Activated CD8-positive, alpha-beta memory T cell treated with anti-CD3 and anti-CD28 coated beads, Interleukin-2, amount 50 U/mL, for 4 hours (primary cell): Measurements from ENCODE around the gene ARHGEF7.

Experiments
- DNase-seq: peaks from one replicate; pipeline ENCODE4 v3.0.0-alpha.2; 2020

ARHGEF7 gene

DNA sequence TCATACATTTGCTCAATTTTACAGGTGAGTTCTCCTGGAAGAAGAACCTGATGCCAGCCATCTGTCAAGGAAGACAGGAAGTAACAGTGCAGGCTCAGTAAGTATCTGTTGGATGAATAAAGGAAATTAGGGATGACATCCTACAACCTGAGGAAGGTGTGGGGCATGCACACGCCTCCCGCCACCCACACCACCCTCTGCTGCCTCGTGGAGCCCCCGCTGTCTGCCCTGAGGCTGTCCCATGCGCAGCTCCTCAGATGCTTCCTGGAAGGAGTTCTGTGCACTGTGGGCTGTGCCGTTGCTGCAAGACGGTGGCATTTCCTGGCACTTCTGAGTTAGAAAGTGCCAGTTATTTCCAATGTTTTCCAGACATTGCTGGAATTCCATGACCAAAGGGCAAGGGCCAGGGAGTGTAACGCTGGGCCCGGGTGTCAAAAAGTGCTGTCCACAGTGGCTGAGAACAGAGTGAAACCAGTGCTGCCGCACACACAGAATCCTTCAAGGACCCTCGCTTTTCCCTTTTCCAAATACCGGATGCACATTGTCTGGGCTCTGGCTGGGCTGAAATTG lies 201.1 kb downstream of the ARHGEF7 start:
- DNase-seq: no peak

DNA sequence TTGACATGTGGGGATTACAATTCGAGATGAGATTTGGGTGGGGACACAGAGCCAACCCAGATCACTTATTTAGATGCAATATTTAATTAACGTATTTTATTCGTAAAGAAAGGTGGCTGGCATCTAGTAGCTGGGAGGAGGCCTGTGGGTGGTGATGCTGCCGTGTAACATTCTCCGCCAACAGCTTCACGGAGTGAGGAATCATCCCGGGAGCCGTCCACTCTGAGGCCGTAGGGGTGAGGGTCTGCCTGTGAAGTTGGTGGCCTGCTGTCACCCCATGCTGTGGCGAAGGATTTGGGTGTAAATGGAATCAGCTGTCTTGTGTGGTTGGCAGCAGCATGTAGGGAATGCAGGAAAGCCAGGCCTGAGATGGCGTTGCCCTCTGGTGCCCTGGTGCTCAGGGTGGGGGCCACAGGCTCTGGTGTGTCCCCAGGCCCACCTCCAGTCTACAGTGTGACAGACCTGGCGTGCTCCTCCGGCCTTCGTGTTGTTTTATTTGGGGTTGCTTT lies 202.0 kb downstream of the ARHGEF7 start:
- DNase-seq: no peak

DNA sequence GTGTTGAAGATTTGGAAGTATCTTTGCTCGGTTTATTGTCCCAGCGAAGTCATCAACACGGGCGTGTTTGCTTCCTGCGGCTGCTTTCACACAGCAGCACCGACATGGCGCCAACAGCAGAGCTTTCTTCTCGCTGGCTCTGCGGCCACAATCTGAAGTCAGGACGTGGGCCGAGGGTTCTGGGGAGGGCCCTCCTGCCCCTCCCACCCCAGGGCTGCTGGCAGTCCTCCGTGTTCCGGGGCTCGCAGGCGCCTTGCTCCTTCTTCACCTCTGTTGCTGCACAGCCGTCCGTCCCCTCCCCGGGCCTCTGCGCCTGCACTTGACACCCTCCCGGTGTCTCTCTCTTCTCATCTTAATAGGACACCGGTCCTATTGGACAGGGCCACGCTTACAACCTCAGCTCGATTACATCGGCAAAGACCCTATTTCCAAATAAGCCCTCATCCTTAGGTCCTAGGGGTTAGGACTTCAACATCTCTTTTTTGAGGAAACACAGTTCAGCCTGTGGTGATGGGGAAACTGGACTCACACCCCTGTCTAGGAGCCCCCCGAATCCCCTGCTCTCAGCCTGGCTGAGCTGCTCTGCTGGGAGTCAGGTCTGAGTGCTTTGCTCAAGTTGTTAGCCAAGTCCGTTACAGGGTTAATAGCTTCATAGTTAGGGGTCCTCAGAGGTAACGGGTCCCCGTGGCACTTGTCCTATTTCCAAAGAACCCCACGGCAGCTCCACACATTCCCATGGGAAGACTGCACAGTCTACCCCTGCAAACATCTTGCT lies 202.6 kb downstream of the ARHGEF7 start:
- DNase-seq: no peak

DNA sequence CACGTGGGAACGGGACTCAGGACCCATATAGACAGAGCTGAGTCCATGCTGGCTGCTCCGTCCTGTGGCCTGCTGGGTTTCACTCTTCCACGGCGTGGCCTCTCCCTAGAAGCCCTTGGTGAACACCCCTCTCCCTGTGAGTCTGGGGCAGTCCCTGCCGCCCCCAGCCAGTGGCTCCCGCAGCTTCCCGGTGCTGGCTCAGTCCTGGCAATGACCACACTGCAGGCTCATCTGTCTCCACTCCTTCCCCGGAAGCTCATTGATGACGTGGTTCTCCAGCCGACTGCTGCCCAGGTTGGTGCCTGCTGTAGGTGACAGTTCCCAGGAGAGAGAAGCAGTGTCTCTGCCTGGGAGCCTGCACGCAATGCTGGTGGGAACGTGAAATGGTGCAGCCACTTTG lies 203.3 kb downstream of the ARHGEF7 start:
- DNase-seq: no peak

DNA sequence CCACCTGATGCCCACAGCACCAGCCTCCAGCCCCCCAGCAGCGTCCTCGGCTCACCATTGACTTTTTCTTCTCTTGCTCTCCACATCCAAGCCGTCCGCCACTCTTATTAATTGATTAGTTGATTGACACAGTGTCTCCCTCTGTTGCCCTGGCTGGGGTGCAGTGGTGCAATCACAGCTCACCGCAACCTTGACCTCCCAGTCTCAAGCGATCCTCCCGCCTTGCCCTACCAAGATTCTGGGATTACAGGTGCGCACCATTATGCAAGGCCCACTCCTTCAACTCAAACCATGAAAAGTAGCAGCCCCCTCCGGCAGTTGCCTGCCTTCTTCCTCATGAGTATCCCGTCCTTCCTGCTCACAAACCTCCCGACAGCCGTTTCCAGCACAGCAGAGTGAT lies 204.4 kb downstream of the ARHGEF7 start:
- DNase-seq: no peak

DNA sequence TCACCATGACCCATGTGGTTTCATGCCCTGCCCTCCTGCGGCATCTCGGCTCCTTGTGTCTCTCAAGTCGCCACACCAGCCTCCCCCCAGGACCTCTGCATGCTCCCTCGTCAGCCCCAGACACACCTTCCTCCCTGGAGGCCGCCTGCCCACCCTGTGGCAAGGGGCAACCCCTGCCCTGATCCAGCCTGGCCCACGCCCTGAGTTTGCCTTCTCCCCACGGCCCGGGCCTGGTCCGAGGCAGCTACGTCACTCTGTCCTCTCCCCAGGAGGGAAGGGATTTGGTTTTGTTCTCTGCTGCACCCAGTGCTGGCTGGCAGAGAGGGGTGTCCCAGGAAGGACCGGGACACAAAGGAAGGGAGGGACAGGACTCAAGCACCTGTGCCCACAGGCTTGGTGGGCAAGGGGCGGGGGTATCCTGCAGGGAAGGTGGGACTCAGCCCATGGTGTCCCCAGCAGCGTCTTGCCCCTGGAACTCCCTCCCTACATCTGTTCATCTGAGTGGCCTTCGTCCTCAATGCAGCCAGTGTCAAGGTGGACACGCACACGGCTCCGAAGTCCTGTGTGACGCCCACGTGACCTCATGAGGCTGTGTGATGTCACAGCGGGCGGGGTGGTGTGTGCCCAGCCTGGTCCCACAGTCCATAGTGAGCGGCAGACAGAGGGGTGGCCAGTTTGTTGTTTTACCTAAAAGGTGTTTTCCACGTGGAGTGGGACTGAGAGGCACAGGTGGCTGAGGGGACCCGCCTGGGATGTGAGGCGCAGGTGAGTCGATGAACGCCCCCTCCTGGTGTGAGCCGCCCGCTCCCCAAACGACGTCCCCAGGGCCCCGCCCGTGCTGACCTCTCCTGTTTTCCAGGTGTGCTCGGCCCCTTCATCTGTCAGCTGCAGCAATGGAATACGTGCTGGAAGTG lies 205.1 kb downstream of the ARHGEF7 start, which contains the start of gene TEX29:
TEX29 (plus strand) TSS at position 645 of the 914 bp plus-strand sequence; CDS start at position 894, 249 bp downstream.
- DNase-seq: no peak

DNA sequence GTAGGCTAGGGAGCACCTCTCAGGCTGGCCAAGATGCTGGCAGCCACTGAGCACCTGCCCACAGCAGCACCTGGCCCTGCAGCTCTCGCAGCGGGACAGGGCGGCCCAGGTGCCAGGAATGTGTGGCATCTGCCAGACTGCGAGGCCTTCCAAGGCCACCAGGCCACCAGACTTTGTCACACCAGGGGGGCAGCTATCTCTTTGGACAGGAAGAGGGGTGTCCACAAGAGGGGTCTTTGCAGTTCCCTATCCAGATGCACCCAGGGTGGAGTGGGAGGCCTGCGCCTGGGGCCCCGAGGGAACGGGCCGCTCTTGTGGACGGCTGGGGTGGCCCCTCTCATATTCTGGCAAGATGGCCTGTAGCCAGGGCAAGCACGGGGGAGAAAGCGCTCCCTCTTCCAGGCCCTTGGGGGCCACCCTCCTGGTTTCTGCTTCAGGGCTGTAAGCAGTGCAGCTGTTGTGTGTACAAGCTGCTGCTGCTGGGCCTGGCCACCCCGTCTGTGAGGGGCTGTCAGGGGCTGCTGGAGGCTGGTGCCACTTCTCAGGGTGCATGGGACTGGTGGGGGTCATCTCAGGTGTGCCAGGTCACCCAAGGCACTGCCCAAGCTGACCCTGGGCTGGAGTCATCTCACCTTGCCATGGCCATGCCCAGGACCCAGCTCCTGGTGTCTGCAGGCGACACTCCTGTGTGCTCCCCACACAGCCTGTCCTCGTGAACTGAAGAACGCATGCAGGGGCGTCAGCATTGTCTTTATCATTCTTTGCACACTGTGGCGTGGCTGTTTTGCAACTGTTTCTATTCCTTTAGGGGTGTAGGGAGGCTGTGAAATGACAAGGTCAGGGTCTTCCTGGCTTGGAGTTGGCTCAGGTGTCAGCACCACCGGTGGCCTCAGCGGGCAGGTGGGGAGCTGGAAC lies 207.1 kb downstream of the ARHGEF7 start:
- no peak for DNase-seq

DNA sequence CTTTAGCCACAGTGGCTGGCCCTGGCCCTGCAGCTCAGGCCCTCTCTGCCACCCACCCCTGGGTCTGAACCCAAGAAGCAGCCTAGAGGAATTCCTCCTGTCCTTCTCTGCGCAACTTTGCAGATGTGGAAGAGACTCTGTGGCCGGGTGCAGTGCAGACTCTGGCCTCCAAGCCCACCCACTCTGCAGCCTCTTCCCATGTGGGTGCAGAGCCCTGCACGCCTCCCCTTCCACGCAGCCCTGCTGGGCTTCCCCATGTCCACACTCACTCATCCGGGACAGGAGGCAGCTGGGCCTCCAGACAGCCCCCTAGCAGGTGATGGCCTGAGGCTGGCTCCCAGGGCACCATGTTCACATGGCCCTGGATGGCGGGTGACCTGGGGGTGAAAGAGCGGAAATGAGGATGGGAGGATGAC lies 207.8 kb downstream of the ARHGEF7 start:
- DNase-seq: no peak

DNA sequence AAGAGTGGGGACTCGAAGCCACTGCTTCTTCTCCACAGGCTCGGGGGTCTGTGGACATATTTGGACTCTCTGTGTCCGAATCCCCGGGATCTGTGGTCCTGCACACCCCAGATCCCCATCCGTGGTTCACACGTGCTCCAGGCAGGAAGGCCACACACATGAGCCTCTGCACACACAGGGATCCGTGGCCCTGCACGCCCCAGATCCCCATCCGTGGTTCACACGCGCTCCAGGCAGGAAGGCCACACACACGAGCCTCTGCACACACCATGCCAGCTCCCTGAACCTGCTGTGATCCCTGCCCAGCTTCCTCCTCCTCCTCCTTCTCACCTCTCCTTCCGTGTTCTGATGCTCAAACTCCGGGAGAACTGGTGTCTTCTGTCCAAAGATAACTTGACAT lies 208.4 kb downstream of the ARHGEF7 start:
- DNase-seq: no peak

DNA sequence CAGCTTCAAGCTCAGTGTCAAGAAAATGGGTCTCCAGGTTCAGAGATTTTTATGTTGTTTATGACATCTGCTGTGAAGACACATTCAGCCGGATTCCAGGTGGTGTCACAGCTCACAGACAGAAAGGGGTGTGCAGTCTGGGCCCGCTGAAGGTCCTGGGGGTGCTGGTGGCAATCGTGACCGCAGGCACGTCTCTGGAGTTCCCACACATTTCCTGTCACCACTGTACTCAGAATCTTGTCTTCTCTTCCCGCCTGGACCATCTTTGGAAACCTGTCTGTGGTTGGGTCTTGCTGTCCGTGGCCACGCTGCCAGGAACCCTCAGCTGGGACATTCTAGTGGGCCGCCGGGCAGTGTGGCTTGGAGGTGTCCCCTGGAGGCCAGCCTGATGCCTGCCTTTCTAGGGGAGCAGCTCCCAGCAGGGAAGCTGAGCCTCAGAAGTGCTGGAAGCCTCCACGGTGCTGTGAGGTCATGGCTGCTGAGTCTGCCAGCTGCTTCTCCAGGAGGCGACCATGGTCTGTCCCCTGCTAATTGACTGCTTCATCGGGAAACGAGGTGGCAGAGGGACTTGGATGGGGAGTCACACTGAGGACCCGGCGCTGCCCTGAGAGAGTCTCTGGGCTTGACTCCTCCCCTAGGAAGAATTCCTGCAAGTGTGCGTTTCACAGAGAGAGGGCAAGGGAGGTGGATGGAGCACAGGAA lies 209.0 kb downstream of the ARHGEF7 start:
- DNase-seq: no peak

DNA sequence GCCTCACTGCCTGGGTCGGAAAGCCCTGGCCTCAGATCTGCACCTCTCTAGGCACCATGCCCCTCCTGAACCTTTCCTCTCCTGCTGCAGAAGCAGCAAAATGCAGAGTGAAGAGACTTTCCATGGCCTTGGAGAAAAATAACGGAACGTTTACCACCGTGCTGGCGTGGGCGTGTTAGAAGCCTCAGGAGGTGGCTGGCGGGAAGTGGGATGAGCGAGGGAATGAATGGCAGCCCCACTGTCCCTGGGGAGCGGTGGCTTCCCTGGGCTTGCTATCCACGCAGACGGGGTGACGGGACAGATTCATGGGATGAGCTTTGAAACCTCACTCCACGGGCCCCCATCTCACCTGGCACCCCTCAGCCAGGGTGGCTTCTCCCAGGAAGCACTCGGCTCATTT lies 209.6 kb downstream of the ARHGEF7 start:
- no peak for DNase-seq

DNA sequence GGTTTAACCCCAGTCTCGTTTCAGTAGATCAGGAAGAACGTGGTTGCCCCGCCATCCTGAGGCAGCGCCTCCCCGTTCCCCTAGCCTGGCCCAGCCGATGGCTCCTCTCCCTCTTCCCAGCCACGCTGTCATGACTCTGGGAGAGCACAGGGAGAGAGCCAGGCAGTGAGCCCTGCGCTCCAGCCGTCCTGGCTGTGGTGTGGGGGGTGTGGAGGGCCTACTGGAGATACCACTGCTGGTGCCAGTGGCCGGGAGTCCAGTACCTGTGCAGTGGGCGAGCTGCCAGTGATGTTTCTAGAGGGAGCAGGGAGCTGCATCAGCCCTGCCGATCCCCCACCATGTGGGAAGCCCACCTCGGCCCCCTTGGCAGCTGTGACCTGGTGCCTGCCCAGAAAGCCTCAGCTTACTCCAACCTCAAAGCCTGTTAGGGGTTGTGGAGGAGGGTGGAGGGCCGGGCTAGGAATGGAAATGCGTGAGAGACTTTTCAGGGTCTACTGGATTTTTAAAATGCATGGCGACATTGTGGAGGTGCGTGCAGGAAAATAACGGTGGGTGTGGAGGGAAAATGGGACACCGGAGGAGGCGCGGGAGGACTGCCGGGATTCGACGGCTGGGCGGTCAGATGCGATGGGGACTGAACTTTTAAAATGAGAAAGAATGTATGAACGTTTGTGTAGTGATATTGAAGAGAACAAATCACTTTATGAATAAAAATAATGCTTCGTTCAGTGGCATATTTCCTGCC lies 210.2 kb downstream of the ARHGEF7 start:
- DNase-seq: no peak

DNA sequence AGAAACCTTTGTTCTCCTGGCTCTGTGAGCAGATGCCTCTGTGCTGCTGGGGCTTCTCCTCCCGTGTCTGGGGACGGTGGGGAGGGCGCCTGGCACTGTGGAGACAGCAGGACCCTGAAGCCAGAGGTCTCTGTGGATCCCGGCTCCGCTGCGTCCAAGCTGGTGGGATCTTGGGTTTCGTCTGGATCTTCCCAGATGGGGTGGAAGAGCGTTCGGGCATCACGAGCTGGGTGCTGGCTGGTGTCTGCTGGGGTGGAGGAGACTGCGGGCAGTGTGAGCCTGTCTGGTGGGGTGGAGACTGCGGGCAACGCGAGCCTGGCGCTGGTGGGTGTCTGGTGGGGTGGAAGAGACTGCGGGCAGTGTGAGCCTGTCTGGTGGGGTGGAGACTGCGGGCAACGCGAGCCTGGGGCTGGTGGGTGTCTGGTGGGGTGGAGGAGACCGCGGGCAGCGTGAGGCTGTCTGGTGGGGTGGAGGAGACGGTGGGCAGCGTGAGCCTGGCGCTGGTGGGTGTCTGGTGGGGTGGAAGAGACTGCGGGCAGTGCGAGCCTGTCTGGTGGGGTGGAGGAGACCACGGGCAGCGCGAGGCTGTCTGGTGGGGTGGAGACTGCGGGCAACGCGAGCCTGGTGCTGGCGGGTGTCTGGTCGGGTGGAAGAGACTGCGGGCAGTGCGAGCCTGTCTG lies 211.0 kb downstream of the ARHGEF7 start:
- no peak for DNase-seq

DNA sequence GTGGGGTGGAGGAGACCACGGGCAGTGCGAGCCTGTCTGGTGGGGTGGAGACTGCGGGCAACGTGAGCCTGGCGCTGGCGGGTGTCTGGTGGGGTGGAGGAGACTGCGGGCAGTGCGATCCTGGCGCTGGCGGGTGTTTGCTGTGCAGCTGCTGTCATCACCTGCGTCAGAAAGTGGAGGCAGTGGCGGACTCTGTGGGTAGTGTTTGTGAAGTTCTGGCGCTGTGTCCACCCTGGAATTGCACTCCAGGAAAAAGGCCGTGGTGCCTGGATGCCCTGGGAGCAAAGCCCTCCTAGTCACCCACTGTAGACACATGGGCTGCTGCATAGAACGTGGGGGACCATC lies 211.5 kb downstream of the ARHGEF7 start:
- DNase-seq: no peak

DNA sequence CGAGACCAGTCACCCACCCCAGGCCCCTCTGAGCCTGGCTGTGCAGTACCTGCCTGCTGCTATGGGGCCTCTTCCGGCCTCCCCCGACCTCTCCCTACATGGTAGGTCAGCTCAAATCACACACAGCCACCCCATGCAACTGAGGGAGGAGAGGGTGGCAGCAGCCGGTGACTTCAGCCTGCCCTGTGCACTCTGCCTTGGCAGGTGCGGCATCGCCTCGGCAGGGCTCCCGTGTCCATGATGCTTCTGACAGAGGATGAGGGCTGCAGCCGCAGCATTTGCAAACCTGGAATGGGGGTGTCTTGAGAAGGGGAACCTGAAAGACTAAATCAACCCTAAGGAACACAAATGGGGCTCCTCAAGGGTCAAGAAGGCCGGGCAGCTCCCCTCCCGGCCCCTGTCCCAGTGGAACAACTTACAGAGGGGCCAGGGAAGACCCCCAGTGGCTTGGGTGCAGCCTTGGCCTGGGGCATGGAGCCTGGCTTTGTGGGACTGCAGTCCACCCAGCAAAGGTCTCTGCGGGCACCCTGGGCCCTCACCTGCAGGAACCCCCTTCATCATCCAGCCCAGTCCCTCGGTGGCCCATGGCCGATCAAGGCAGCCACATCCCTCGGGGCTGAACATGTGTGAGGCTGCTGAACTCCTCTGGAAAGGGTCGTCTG lies 212.0 kb downstream of the ARHGEF7 start:
- no peak for DNase-seq

DNA sequence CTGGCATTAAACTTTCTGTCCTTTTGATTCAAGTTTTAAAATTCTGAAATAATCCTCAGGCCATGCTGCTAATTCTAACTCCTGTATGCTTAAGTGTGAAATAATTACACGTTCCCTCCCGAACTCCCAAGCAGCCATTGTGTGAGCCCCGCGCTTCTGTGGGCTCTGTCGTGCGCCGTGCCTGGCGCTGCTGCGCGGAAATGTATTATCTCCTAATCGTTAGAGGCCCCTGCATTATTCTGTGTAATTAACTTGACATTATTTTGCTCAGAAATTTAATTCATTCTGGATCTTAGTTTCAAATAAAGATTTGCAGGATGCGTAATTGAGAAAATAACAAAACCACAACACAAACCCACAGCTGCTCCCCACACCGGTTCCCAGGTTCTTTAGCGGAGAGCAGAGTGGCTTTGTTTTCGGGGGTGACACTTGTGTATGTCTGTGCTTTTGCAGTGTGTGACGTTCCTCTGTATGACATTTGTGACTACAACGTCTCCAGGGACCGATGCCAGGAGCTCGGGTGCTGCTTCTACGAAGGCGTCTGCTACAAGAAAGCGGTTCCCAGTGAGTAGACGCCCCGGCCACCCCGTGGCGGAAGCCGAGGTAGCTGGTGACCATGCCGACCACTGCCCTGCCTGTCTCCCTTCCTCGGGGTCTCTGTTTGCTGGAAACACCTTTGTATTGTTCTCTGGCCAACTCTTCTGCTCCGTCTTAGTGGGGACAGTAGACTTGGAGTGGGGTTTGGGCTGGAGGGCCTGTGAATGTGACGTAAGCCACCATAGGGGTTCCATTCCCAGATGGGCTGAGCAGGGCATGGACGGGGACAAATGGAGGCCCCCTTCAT lies 212.8 kb downstream of the ARHGEF7 start:
- DNase-seq: no peak

DNA sequence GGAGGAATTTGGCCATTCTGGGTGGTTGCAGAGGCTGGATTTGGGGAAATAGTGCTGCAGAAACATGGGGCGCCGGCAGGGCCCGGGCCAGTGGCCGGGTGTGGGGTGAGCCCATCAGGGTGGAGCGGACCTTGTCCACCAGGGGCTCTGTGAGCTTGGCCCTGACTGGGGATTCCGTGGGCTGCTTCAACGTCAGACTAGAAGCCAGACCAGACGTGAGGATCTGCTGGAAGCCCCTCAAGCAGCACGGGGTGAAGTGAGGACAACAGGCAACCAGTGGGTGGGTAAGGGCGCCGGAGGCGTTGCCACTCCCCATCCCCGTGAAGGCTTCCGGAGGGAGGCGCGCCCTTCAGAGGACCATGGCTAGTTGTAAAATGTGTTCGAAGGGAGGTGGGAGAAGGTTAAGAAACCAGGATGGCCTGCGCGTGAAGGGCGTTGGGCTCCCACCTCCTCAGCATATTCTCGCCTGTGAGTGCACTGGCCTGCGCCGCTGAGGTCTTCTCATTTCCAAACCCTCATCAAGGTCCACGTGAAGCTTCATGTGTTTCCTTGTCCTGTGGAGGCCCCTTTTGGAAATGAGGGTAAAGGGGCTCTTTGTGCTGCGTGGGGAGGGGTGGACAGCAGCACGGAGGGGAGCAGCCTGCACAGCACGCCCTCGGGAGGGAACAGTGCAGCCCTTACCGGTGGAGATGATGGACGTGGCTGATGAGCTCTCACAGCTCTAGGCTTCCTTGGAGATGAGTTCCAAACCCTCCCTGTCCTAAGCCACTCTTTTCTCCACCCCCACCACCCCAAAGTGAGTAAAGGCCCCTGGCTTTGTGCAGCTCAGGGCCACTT lies 213.7 kb downstream of the ARHGEF7 start:
- no peak for DNase-seq

DNA sequence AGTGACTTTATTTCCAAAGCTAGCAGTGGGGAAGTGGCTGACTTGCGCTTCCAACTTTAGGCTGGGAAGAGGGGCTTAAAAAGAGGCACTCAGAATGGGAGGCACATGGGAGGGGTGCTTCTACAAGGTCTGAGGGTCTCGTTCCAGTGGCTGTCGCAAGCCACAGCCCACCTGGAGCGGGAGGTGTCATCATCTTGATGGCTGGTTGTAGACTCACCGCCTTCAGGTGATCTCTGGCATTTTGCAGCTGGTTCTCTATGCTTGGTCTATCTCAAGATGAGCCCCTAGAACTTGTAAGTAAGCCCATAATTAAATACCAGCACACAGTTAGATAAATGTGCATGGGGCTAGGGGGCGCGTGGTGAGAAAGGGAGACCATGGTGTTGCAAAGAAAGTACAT lies 214.5 kb downstream of the ARHGEF7 start:
- no peak for DNase-seq
